ENCODE results near the gene CTNND2.
"Not testable (repeated sequence)": the region's sequence is repeated elsewhere in the genome, so short reads cannot be mapped to it uniquely, and the experiment has no call there.

The CTNND2 gene

GRCh38 chr5:11329679-11330078, 574.6 kb downstream of the CTNND2 start:
- DNase-seq (no peak), ATAC-seq (replicated peaks) (no peak)
- H3K27me3 Mint-ChIP-seq: peaks cover 0 to 8% of the 10 kb centered on the region in 2 donors
- no peak overlapping the region for H3K27ac Mint-ChIP-seq
- H3K4me1 Mint-ChIP-seq: no peaks in the 10 kb centered on the region
- no peak overlapping the region for H3K4me3 Mint-ChIP-seq
- H3K9me3 Mint-ChIP-seq: peaks cover 0 to 10% of the 10 kb centered on the region in 2 donors
- H3K36me3 Mint-ChIP-seq: no peaks in the 10 kb centered on the region

- H3K9me3 Mint-ChIP-seq: peaks cover 0 to 3% of the 10 kb centered on the region in 2 donors
- H3K27ac Mint-ChIP-seq: no peak overlapping the region
- H3K27me3 Mint-ChIP-seq: no peaks in the 10 kb centered on the region
- ATAC-seq (replicated peaks): no peak
- H3K4me3 Mint-ChIP-seq: no peak overlapping the region
- no peak for DNase-seq
- no peaks in the 10 kb centered on the region for H3K36me3 Mint-ChIP-seq
- no peaks in the 10 kb centered on the region for H3K4me1 Mint-ChIP-seq
Measured at GRCh38 chr5:11324521-11325289, 579.5 kb downstream of the CTNND2 start.

GRCh38 chr5:11323761-11324160, 580.5 kb downstream of the CTNND2 start:
- no peak overlapping the region for H3K4me3 Mint-ChIP-seq
- DNase-seq (no peak), ATAC-seq (replicated peaks) (no peak)
- H3K9me3 Mint-ChIP-seq: peaks cover 0 to 3% of the 10 kb centered on the region in 2 donors
- no peaks in the 10 kb centered on the region for H3K4me1 Mint-ChIP-seq
- H3K27ac Mint-ChIP-seq: no peak overlapping the region
- H3K27me3 Mint-ChIP-seq: no peaks in the 10 kb centered on the region
- no peaks in the 10 kb centered on the region for H3K36me3 Mint-ChIP-seq

GRCh38 chr5:11322133-11322532, 582.1 kb downstream of the CTNND2 start:
- DNase-seq: no peak
- Mint-ChIP-seq H3K4me3 (no peak overlapping the region), H3K4me1 (no peaks in the 10 kb centered on the region), H3K27ac (no peak overlapping the region), H3K9me3 (peaks cover 0 to 3% of the 10 kb centered on the region in 2 donors), H3K36me3 (no peaks in the 10 kb centered on the region), H3K27me3 (no peaks in the 10 kb centered on the region)
- ATAC-seq (replicated peaks): no peak

GRCh38 chr5:11319836-11320580, 584.2 kb downstream of the CTNND2 start:
- no peaks in the 10 kb centered on the region for H3K9me3 Mint-ChIP-seq
- H3K27me3 Mint-ChIP-seq: no peaks in the 10 kb centered on the region
- no peak for DNase-seq
- H3K4me3 Mint-ChIP-seq: no peak overlapping the region
- H3K36me3 Mint-ChIP-seq: no peaks in the 10 kb centered on the region
- no peak overlapping the region for H3K27ac Mint-ChIP-seq
- ATAC-seq (replicated peaks): no peak
- no peaks in the 10 kb centered on the region for H3K4me1 Mint-ChIP-seq

GRCh38 chr5:11313694-11314093, 590.6 kb downstream of the CTNND2 start:
- H3K27ac Mint-ChIP-seq; H3K9me3 Mint-ChIP-seq; ATAC-seq (replicated peaks); DNase-seq; H3K27me3 Mint-ChIP-seq; H3K4me3 Mint-ChIP-seq; H3K4me1 Mint-ChIP-seq; H3K36me3 Mint-ChIP-seq: not testable (repeated sequence)

GRCh38 chr5:11311731-11312130, 592.5 kb downstream of the CTNND2 start:
- no peak for ATAC-seq (replicated peaks)
- Mint-ChIP-seq H3K27me3 (no peaks in the 10 kb centered on the region), H3K36me3 (no peaks in the 10 kb centered on the region), H3K27ac (no peak overlapping the region), H3K4me1 (no peaks in the 10 kb centered on the region), H3K9me3 (peaks cover 0 to 2% of the 10 kb centered on the region in 2 donors), H3K4me3 (no peak overlapping the region)
- DNase-seq: no peak

GRCh38 chr5:11311272-11311671, 593.0 kb downstream of the CTNND2 start:
- no peak overlapping the region for H3K27ac Mint-ChIP-seq
- ATAC-seq (replicated peaks): no peak
- no peak for DNase-seq
- no peaks in the 10 kb centered on the region for H3K4me1 Mint-ChIP-seq
- H3K36me3 Mint-ChIP-seq: no peaks in the 10 kb centered on the region
- H3K4me3 Mint-ChIP-seq: no peak overlapping the region
- H3K9me3 Mint-ChIP-seq: peaks cover 0 to 2% of the 10 kb centered on the region in 2 donors
- no peaks in the 10 kb centered on the region for H3K27me3 Mint-ChIP-seq

GRCh38 chr5:11310158-11310557, 594.1 kb downstream of the CTNND2 start:
- Mint-ChIP-seq H3K9me3 (peaks cover 0 to 2% of the 10 kb centered on the region in 2 donors), H3K4me3 (no peak overlapping the region), H3K27me3 (no peaks in the 10 kb centered on the region), H3K27ac (no peak overlapping the region), H3K4me1 (no peaks in the 10 kb centered on the region), H3K36me3 (no peaks in the 10 kb centered on the region)
- DNase-seq (no peak), ATAC-seq (replicated peaks) (no peak)

- Mint-ChIP-seq H3K27ac (no peak overlapping the region), H3K4me3 (no peak overlapping the region), H3K9me3 (peaks cover 0 to 2% of the 10 kb centered on the region in 2 donors), H3K36me3 (no peaks in the 10 kb centered on the region), H3K27me3 (no peaks in the 10 kb centered on the region), H3K4me1 (no peaks in the 10 kb centered on the region)
- ATAC-seq (replicated peaks) (no peak), DNase-seq (no peak)
Measured at GRCh38 chr5:11306365-11306764, 597.9 kb downstream of the CTNND2 start.

GRCh38 chr5:11305245-11305644, 599.0 kb downstream of the CTNND2 start:
- H3K4me1 Mint-ChIP-seq: no peaks in the 10 kb centered on the region
- H3K9me3 Mint-ChIP-seq: peaks cover 0 to 2% of the 10 kb centered on the region in 2 donors
- no peak overlapping the region for H3K27ac Mint-ChIP-seq
- ATAC-seq (replicated peaks) (no peak), DNase-seq (no peak)
- H3K36me3 Mint-ChIP-seq: no peaks in the 10 kb centered on the region
- no peaks in the 10 kb centered on the region for H3K27me3 Mint-ChIP-seq
- H3K4me3 Mint-ChIP-seq: no peak overlapping the region

GRCh38 chr5:11304641-11305040, 599.6 kb downstream of the CTNND2 start:
- no peak overlapping the region for H3K4me3 Mint-ChIP-seq
- DNase-seq: no peak
- H3K36me3 Mint-ChIP-seq: no peaks in the 10 kb centered on the region
- no peak overlapping the region for H3K27ac Mint-ChIP-seq
- peaks cover 0 to 2% of the 10 kb centered on the region in 2 donors for H3K9me3 Mint-ChIP-seq
- H3K27me3 Mint-ChIP-seq: no peaks in the 10 kb centered on the region
- ATAC-seq (replicated peaks): no peak
- no peaks in the 10 kb centered on the region for H3K4me1 Mint-ChIP-seq

- no peaks in the 10 kb centered on the region for H3K36me3 Mint-ChIP-seq
- H3K27me3 Mint-ChIP-seq: no peaks in the 10 kb centered on the region
- no peaks in the 10 kb centered on the region for H3K4me1 Mint-ChIP-seq
- peaks cover 0 to 2% of the 10 kb centered on the region in 2 donors for H3K9me3 Mint-ChIP-seq
- DNase-seq (no peak), ATAC-seq (replicated peaks) (no peak)
- H3K27ac Mint-ChIP-seq: no peak overlapping the region
- no peak overlapping the region for H3K4me3 Mint-ChIP-seq
Measured at GRCh38 chr5:11302663-11303062, 601.6 kb downstream of the CTNND2 start.

- ATAC-seq (replicated peaks) (no peak), DNase-seq (no peak)
- no peak overlapping the region for H3K4me3 Mint-ChIP-seq
- no peaks in the 10 kb centered on the region for H3K27me3 Mint-ChIP-seq
- no peak overlapping the region for H3K27ac Mint-ChIP-seq
- no peaks in the 10 kb centered on the region for H3K36me3 Mint-ChIP-seq
- peaks cover 0 to 2% of the 10 kb centered on the region in 2 donors for H3K9me3 Mint-ChIP-seq
- no peaks in the 10 kb centered on the region for H3K4me1 Mint-ChIP-seq
Measured at GRCh38 chr5:11301171-11301570, 603.1 kb downstream of the CTNND2 start.

GRCh38 chr5:11300736-11301135, 603.5 kb downstream of the CTNND2 start:
- no peaks in the 10 kb centered on the region for H3K36me3 Mint-ChIP-seq

More at GRCh38 chr5:11300736-11301135, 603.5 kb downstream of the CTNND2 start:
- H3K9me3 Mint-ChIP-seq: peaks cover 0 to 2% of the 10 kb centered on the region in 2 donors
- no peak for DNase-seq
- no peaks in the 10 kb centered on the region for H3K4me1 Mint-ChIP-seq
- no peak overlapping the region for H3K27ac Mint-ChIP-seq
- H3K4me3 Mint-ChIP-seq: no peak overlapping the region
- ATAC-seq (replicated peaks): no peak
- H3K27me3 Mint-ChIP-seq: no peaks in the 10 kb centered on the region
